HG03521 (cell line): ENCODE results near the gene PNPLA2.

Experiments
- ATAC-seq: cut with Tn5 transposase; IDR thresholded peaks from one replicate; pipeline ENCODE4 v1.9.1; 2021; ENCODE audit warnings: mild to moderate bottlenecking, moderate library complexity; ENCODE audit not compliant: unreplicated experiment

The PNPLA2 gene

DNA sequence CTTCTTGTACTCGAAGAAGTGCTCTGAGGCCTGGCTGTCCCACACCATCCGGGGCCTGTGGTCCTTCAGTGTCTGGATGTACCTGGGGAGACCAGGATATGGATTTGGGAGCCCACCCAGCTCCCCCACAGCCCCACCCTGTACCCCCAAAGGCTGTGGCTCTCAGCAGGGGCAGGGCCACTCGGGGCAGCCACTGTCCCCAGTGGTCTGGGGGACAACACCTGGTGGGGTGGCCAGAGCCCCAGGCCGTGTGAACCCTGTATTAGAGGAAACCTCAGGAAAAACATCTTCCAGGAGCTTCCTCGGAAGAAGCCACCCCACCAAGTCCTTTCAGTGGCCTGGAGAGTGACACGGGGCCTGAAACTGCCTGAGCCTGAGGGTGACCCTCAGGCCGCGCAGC lies 51.7 kb downstream of the PNPLA2 start:
- no peak for ATAC-seq

DNA sequence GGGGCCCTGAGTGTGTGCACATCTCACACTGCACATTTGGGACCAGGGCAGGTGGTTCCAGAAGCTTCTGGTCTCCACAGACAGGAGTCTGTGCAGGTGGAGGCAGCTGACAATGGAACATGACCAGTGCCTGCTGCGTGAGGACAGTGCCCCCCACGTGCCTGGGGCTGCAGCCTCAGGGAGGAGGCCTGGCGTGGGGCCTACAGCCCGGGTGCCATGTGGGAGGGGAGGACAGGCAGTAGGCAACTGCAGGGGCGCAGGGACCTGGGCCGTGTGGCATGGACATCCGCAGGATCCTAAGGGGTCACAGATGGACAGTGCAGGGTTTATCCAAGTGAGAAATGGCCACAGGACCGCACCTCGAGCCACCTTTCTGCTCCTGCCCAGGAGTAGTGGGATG lies 52.8 kb downstream of the PNPLA2 start:
- no peak for ATAC-seq

DNA sequence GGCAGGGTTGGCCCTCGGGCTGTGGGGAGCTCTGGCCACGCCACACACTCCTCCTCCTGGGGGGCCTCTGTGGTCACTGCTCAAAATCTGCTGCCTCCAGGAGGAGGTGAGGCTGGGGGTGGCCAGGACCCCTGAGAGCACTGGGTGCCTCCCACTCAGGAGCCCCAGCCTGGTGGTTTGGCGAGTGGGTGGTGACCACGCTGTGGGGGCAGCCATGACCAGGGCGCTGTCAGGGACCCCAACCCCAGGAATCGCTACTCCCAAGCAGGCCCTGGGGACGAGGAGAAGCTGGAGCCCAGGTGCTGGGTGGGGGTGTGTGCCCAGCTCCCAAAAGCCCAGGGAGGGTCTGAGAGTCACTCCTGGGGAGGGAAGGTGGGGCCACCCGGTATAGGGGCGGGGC lies 54.1 kb downstream of the PNPLA2 start:
- no peak for ATAC-seq

DNA sequence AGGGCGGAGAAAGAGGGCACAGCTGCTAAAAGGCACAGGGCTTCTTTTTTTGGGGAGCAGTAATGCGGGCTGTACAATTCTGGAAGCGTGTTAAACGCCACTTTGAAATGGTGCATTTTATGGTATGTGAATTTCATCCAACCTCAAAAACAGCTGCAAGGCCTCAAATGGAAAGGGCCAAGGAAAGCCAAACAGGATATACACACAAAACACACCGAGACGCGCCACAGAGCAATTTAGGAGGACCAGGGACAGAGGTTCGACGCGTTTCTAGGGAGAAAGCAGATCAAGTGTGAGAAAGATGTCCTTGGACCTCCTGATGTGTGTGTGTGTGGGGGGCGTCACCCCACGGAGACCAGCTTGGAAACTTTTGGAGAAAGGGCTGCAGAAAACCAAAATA lies 55.0 kb downstream of the PNPLA2 start:
- no peak for ATAC-seq
